NOMO-1 (cell line): ENCODE measurements around the gene DCD.
A peak's percentile ranks its signal among the peaks of the same experiment; 100 is the strongest.
"Not testable (repeated sequence)": the region's sequence is repeated elsewhere in the genome, so short reads cannot be mapped to it uniquely, and the experiment has no call there.

Experiments
- DNase-seq, 2 experiments: peaks; one replicate each; lab custom pipeline; 2025; ENCODE audit not compliant: unreplicated experiment in 2 of 2; lab: John Stamatoyannopoulos, UW

The DCD gene

GRCh38 chr12:54654926-54655325, 6.8 kb upstream of the DCD start:
- DNase-seq = no peak

GRCh38 chr12:54653025-54653424, 4.9 kb upstream of the DCD start:
- no peak for DNase-seq

- no peak for DNase-seq
These were observed 2.7 kb upstream of the DCD start for GRCh38 chr12:54650889-54651288.

GRCh38 chr12:54650409-54650808, 2.2 kb upstream of the DCD start:
- no peak for DNase-seq

GRCh38 chr12:54649825-54650224, 1.7 kb upstream of the DCD start:
- DNase-seq = no peak

- peak; percentile 58 to 83 for DNase-seq
These were observed 6.6 kb downstream of the DCD start for GRCh38 chr12:54641554-54641953.

- DNase-seq = no peak
These were observed 7.1 kb downstream of the DCD start for GRCh38 chr12:54641089-54641488.

- not testable (repeated sequence) for DNase-seq
These were observed 9.1 kb downstream of the DCD start for GRCh38 chr12:54639112-54639511.

GRCh38 chr12:54634795-54635194, 13.4 kb downstream of the DCD start, which contains the start of gene LACRT:
TSS of gene LACRT (minus strand) at chr12:54634895. CDS start at chr12:54634841, 54 bp downstream.
- DNase-seq = no peak

GRCh38 chr12:54631988-54632728, 16.0 kb downstream of the DCD start:
- no peak for DNase-seq

GRCh38 chr12:54631551-54631950, 16.6 kb downstream of the DCD start:
- DNase-seq = no peak

GRCh38 chr12:54629925-54630324, 18.2 kb downstream of the DCD start:
- DNase-seq = no peak

GRCh38 chr12:54628186-54628846, 19.8 kb downstream of the DCD start:
- DNase-seq = no peak

- no peak for DNase-seq
These were observed 20.9 kb downstream of the DCD start for GRCh38 chr12:54627304-54627703.

- DNase-seq = no peak
These were observed 22.6 kb downstream of the DCD start for GRCh38 chr12:54625598-54625997.

- DNase-seq = no peak
These were observed 23.6 kb downstream of the DCD start for GRCh38 chr12:54624315-54625279.

- DNase-seq = no peak
These were observed 25.5 kb downstream of the DCD start for GRCh38 chr12:54622463-54623183.

- peak; percentile 70 to 84 for DNase-seq
These were observed 31.1 kb downstream of the DCD start for GRCh38 chr12:54616933-54617680.

- no peak for DNase-seq
These were observed 35.9 kb downstream of the DCD start for GRCh38 chr12:54612225-54612750.
